Naive thymus-derived CD8-positive, alpha-beta T cell (primary cell): ENCODE data around the gene ZNF532. TPM values are rescaled to one million over a fixed set of nuclear protein-coding genes. Genes with fewer than 3 reads are reported as not detected.
A peak's percentile ranks its signal among the peaks of the same experiment; 100 is the strongest.
"Not testable (repeated sequence)": the region's sequence is repeated elsewhere in the genome, so short reads cannot be mapped to it uniquely, and the experiment has no call there.

Experiments used
- ATAC-seq, 2 donors: fragments of 150-1000 bp; cut with Tn5 transposase in 1 of 2; sonication (Bioruptor Pico), chemical (Tn5 transposase) in 1 of 2; 1 replicate in 1 of 2; 2 replicates in 1 of 2; pipeline ENCODE4 v1.10.0; 2021; ENCODE audit warnings: mild to moderate bottlenecking in 2 of 2, moderate library complexity in 2 of 2
- POLR2A ChIA-PET: fragments of 350-600 bp; sonication (Branson Sonifier 250); formaldehyde crosslinking; loops from one replicate; lab custom pipeline; 2021; ENCODE audit warnings: antibody characterized with exemption; lab: Charles Lee
- DNase-seq, 10 donors: peaks; one replicate each; pipeline versions ENCODE4 v3.0.0 to v3.0.0-alpha.2; 2020 to 2022
- H3K27ac Mint-ChIP-seq, 10 donors: one replicate each; pipeline ENCODE4 v1.8.0; 2020 to 2022; ENCODE audit warnings: mild to moderate bottlenecking in 10 of 10, mixed read lengths in 10 of 10, moderate library complexity in 4 of 10, inconsistent platforms in 1 of 10
- H3K27me3 Mint-ChIP-seq, 5 donors: one replicate each; pipeline ENCODE4 v1.8.0; 2021 to 2022; ENCODE audit warnings: mixed read lengths in 5 of 5
- H3K36me3 Mint-ChIP-seq, 3 donors: one replicate each; pipeline ENCODE4 v1.8.0; 2020 to 2022; ENCODE audit warnings: mixed read lengths in 3 of 3, mild to moderate bottlenecking in 2 of 3, inconsistent platforms in 1 of 3
- H3K4me1 Mint-ChIP-seq, 4 donors: one replicate each; pipeline ENCODE4 v1.8.0; 2021 to 2022; ENCODE audit warnings: mixed read lengths in 4 of 4
- H3K4me3 Mint-ChIP-seq, 10 donors: one replicate each; pipeline ENCODE4 v1.8.0; 2020 to 2022; ENCODE audit warnings: mild to moderate bottlenecking in 10 of 10, mixed read lengths in 10 of 10, moderate library complexity in 6 of 10, inconsistent platforms in 1 of 10
- H3K9me3 Mint-ChIP-seq, 9 donors: one replicate each; pipeline ENCODE4 v1.8.0; 2020 to 2022; ENCODE audit warnings: mixed read lengths in 9 of 9, mild to moderate bottlenecking in 3 of 9, inconsistent platforms in 1 of 9, moderate library complexity in 1 of 9
- polyA plus RNA-seq, 3 donors: library from polyadenylated mRNA; unstranded; fragments of 300-500 nt; fragmentation: Illumina TruSeq; gene quantifications; one replicate each; pipeline ENCODE4 v1.2.3, GENCODE V29; 2021
- total RNA-seq, 8 experiments: library from RNA in 2 of 8; stranded (reverse) in 2 of 8; gene quantifications; one replicate each; pipeline ENCODE4 v1.2.3 and lab custom pipeline; 2021 to 2026

The ZNF532 gene
- total and polyA plus RNA-seq, 5 experiments from 2014 or later = 0.07 to 7.8 (median 3.8) TPM; not detected in 1

GRCh38 chr18:59012815-59013705, 148.4 kb downstream of the ZNF532 start:
- H3K27me3 Mint-ChIP-seq = peaks cover 14 to 27% (median 17%) of the 10 kb centered on the region in 5 donors
- no peaks in the 10 kb centered on the region for H3K4me1 Mint-ChIP-seq
- peaks cover 0 to 29% (median 9%) of the 10 kb centered on the region in 9 donors for H3K9me3 Mint-ChIP-seq
- POLR2A ChIA-PET = no interaction called here
- H3K4me3 Mint-ChIP-seq = no peak overlapping the region
- ATAC-seq = no peak
- no peak overlapping the region for H3K27ac Mint-ChIP-seq
- peaks cover 0 to 9% (median 0%) of the 10 kb centered on the region in 3 donors for H3K36me3 Mint-ChIP-seq
- no peak for DNase-seq

GRCh38 chr18:59013744-59014143, 149.1 kb downstream of the ZNF532 start:
- peaks cover 0 to 34% (median 12%) of the 10 kb centered on the region in 9 donors for H3K9me3 Mint-ChIP-seq
- no peak for ATAC-seq
- H3K4me1 Mint-ChIP-seq = no peaks in the 10 kb centered on the region
- POLR2A ChIA-PET = no interaction called here
- H3K4me3 Mint-ChIP-seq = no peak overlapping the region
- H3K36me3 Mint-ChIP-seq = peaks cover 0 to 12% (median 0%) of the 10 kb centered on the region in 3 donors
- H3K27me3 Mint-ChIP-seq = peaks cover 17 to 24% (median 19%) of the 10 kb centered on the region in 5 donors
- DNase-seq = no peak
- H3K27ac Mint-ChIP-seq = no peak overlapping the region

- Mint-ChIP-seq H3K36me3 (peaks cover 0 to 12% (median 0%) of the 10 kb centered on the region in 3 donors), H3K4me3 (no peak overlapping the region), H3K27ac (no peak overlapping the region), H3K27me3 (peaks cover 17 to 22% (median 19%) of the 10 kb centered on the region in 5 donors), H3K4me1 (no peaks in the 10 kb centered on the region), H3K9me3 (peaks cover 0 to 40% (median 13%) of the 10 kb centered on the region in 9 donors)
- POLR2A ChIA-PET = no interaction called here
- ATAC-seq = no peak
- no peak for DNase-seq
Observed at GRCh38 chr18:59015531-59016152, 151.0 kb downstream of the ZNF532 start.

GRCh38 chr18:59021500-59021899, 156.8 kb downstream of the ZNF532 start:
- Mint-ChIP-seq H3K27me3 (peaks cover 3 to 27% (median 8%) of the 10 kb centered on the region in 5 donors), H3K4me3 (no peak overlapping the region), H3K27ac (no peak overlapping the region), H3K4me1 (peaks cover 0 to 1% (median 0%) of the 10 kb centered on the region in 4 donors), H3K36me3 (peaks cover 0 to 12% (median 0%) of the 10 kb centered on the region in 3 donors), H3K9me3 (peaks cover 0 to 27% (median 11%) of the 10 kb centered on the region in 9 donors)
- POLR2A ChIA-PET = no interaction called here
- no peak for DNase-seq
- no peak for ATAC-seq

DNA sequence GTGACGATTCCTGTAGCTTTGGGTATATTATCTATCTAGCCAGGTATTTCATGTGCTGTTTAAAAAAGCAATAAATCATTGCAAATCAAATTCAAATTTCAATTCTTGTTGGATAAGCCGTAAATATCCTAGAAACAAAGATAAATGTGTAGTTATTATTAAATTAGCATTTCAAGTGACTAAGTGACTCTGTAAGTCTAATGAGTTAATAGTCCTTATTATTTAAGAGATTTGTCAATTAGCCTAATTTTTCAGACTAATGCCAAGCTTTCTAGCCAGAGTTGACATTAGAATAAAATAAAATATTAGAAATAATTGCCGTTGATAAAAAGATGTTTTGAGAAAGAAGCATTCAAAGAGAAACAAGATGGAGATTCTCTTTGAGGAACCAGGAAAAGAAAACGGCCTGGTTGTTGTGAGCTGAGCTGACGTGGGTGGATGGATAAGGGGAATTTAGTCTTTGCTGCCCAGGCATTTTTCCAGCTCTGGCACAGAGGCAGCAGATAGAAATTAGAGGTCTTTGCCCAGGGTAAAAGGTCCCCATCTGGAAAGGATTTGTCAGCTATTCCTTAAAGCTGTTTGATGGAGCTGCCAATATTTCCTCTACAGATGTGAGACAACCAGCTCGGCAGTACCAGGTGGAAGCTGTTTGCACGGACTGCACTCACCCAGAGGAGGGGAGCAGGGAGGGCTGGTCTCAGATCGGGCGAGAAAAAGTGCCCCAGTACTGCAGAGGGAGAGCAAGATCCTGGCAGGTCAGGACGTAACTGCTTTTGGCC, 157.7 kb downstream of the ZNF532 start:
- peaks cover 0 to 1% (median 0%) of the 10 kb centered on the region in 4 donors for H3K4me1 Mint-ChIP-seq
- H3K27ac Mint-ChIP-seq = no peak overlapping the region
- peaks cover 3 to 24% (median 8%) of the 10 kb centered on the region in 5 donors for H3K27me3 Mint-ChIP-seq
- ATAC-seq = no peak
- DNase-seq = no peak
- H3K9me3 Mint-ChIP-seq = peaks cover 0 to 19% (median 8%) of the 10 kb centered on the region in 9 donors
- POLR2A ChIA-PET = no interaction called here
- H3K36me3 Mint-ChIP-seq = peaks cover 0 to 9% (median 0%) of the 10 kb centered on the region in 3 donors
- no peak overlapping the region for H3K4me3 Mint-ChIP-seq

DNA sequence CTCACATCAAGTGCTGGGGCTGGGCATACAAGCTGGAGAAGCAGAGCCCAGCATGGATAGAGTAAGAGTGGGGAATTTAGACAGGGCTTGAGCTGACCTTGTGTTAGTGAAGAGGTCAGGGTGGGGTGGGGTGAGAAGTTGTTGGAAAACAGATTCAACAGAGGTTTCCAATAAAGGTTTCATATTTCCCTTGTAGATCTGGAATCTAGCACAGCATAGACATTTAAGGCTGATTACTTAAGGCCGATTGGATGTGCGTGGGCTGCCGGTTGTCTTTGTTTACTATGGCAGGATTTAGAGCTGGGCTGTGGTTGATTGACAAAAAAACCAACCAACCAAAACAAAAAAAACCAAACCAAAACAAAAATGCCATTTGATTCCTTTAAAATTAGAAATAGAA, 160.2 kb downstream of the ZNF532 start:
- Mint-ChIP-seq H3K27me3 (peaks cover 0 to 20% (median 5%) of the 10 kb centered on the region in 5 donors), H3K27ac (no peak overlapping the region), H3K9me3 (peaks cover 0 to 3% (median 0%) of the 10 kb centered on the region in 9 donors), H3K4me3 (no peak overlapping the region), H3K36me3 (no peaks in the 10 kb centered on the region), H3K4me1 (peaks cover 0 to 1% (median 0%) of the 10 kb centered on the region in 4 donors)
- POLR2A ChIA-PET = no interaction called here
- ATAC-seq = no peak
- DNase-seq = no peak

DNA sequence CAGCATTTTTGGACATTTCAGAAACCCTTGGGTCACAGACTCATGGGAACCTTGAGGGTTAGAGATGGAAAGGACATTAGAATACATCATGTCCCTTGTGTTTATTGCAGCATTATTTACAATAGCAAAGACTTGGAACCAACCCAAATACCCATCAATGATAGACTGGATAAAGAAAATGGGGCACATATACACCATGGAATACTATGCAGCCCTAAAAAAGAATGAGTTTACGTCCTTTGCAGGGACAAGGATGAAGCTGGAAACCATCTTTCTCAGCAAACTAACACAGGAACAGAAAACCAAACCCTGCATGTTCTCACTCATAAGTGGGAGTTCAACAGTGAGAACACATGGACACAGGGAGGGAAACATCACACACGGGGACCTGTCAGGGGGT, 160.9 kb downstream of the ZNF532 start:
- ATAC-seq, POLR2A ChIA-PET, H3K27ac Mint-ChIP-seq, H3K36me3 Mint-ChIP-seq, H3K4me1 Mint-ChIP-seq, H3K9me3 Mint-ChIP-seq, H3K4me3 Mint-ChIP-seq, DNase-seq: not testable (repeated sequence)
- H3K27me3 Mint-ChIP-seq = peaks cover 0 to 20% (median 6%) of the 10 kb centered on the region in 5 donors

GRCh38 chr18:59026364-59026763, 161.7 kb downstream of the ZNF532 start:
- no peak for DNase-seq
- Mint-ChIP-seq H3K9me3 (peaks cover 0 to 3% (median 0%) of the 10 kb centered on the region in 9 donors), H3K4me1 (no peaks in the 10 kb centered on the region), H3K27ac (no peak overlapping the region), H3K27me3 (peaks cover 0 to 20% (median 6%) of the 10 kb centered on the region in 5 donors), H3K4me3 (no peak overlapping the region), H3K36me3 (no peaks in the 10 kb centered on the region)
- POLR2A ChIA-PET = no interaction called here
- ATAC-seq = no peak

DNA sequence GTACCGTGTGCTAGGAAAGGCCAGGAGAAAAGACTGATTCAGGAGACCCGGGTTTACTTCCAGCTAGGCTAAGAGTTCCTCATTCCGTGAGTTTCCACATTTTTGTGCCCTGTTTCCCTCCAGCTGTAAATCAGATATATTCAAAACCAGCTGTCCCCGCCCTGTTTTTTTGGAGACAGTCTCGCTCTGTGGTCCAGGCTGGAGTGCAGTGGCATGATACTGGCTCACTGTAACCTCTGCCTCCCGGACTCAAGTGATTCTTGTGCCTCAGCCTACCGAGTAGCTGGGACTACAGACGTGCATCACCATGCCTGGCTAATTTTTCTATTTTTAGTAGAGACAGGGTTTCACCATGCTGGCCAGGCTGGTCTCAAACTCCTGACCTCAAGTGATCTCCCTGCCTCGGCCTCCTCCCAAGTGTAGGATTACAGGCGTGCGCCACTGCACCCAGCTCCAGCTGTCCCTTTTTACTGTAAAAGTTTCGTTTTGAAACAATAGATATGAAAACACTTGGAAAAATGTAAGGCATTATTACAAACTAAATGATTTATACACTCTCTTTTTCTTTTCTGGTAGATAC, 162.2 kb downstream of the ZNF532 start:
- ATAC-seq (no peak), DNase-seq (no peak)
- no peak overlapping the region for H3K4me3 Mint-ChIP-seq
- H3K27ac Mint-ChIP-seq = no peak overlapping the region
- no peaks in the 10 kb centered on the region for H3K36me3 Mint-ChIP-seq
- H3K9me3 Mint-ChIP-seq = peaks cover 0 to 3% (median 0%) of the 10 kb centered on the region in 9 donors
- H3K4me1 Mint-ChIP-seq = no peaks in the 10 kb centered on the region
- POLR2A ChIA-PET = no interaction called here
- H3K27me3 Mint-ChIP-seq = peaks cover 0 to 20% (median 9%) of the 10 kb centered on the region in 5 donors

DNA sequence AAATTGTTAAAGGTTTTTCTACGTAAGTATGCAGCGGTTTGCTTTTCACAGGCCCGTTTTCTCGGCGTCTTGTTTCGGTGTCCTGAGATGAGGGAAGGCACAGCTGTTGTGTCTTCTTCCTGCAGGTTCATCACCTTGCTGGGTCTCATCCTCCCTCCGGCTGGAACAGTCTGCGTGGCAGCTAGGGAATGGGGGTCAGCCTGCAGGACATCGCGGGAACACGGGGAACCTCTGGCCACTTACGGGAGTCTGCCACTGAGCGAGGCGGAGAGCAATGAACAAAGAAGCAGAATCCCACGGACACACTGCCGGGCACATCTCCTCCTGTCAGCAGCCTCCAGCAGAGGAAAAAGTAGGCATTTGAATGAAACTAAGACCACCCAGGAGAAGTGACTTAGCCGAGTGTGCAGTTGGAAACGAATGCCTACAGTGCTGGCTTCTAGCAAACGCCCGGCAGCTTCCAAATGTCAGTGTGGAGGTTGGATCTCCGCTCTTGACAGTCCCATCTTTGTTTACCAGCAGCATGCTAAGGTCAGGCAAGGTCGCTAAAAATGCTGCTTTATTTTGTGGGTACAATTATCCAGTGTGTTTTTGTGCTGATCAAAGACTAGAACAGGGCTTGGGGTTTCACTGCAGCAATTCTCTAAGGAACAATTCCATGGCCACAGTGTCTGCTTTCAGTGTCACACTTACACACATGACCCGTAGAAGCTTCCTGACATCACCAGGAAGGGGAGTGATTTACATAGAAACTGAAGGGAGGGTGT, 165.2 kb downstream of the ZNF532 start:
- DNase-seq = no peak
- peak overlapping the region in 1 of 10 donors; percentile 29 for H3K27ac Mint-ChIP-seq
- no peaks in the 10 kb centered on the region for H3K36me3 Mint-ChIP-seq
- ATAC-seq = no peak
- H3K4me3 Mint-ChIP-seq = no peak overlapping the region
- H3K27me3 Mint-ChIP-seq = peaks cover 0 to 11% (median 7%) of the 10 kb centered on the region in 5 donors
- peaks cover 0 to 3% (median 0%) of the 10 kb centered on the region in 9 donors for H3K9me3 Mint-ChIP-seq
- no peaks in the 10 kb centered on the region for H3K4me1 Mint-ChIP-seq
- POLR2A ChIA-PET = no interaction called here

- POLR2A ChIA-PET = no interaction called here
- ATAC-seq (no peak), DNase-seq (no peak)
- Mint-ChIP-seq H3K27me3 (peaks cover 0 to 14% (median 11%) of the 10 kb centered on the region in 5 donors), H3K36me3 (no peaks in the 10 kb centered on the region), H3K4me1 (no peaks in the 10 kb centered on the region), H3K9me3 (no peaks in the 10 kb centered on the region), H3K4me3 (no peak overlapping the region), H3K27ac (no peak overlapping the region)
Observed at GRCh38 chr18:59032308-59032707, 167.6 kb downstream of the ZNF532 start.
